EH (cell line): ENCODE measurements around the gene FRAS1.
"Not testable (repeated sequence)": the region's sequence is repeated elsewhere in the genome, so short reads cannot be mapped to it uniquely, and the experiment has no call there.

ENCODE experiments used
- DNase-seq: peaks from one replicate; pipeline ENCODE4 v3.0.0-alpha.2; 2015; ENCODE audit warnings: low read depth

The FRAS1 gene

GRCh38 chr4:78165758-78166157 is 108.6 kb downstream of the FRAS1 start:
- DNase-seq, result no peak

GRCh38 chr4:78166622-78167021 is 109.5 kb downstream of the FRAS1 start:
- peak; percentile 30 for DNase-seq

- DNase-seq, result no peak
Observed at GRCh38 chr4:78167510-78167909, 110.4 kb downstream of the FRAS1 start.

- no peak for DNase-seq
Observed at GRCh38 chr4:78168029-78168428, 110.9 kb downstream of the FRAS1 start.

GRCh38 chr4:78169728-78170127 is 112.6 kb downstream of the FRAS1 start:
- no peak for DNase-seq

- DNase-seq, result no peak
Observed at GRCh38 chr4:78171482-78171881, 114.4 kb downstream of the FRAS1 start.

- DNase-seq, result no peak
Observed at GRCh38 chr4:78174891-78175290, 117.8 kb downstream of the FRAS1 start.

GRCh38 chr4:78179196-78179595 is 122.1 kb downstream of the FRAS1 start:
- DNase-seq, result no peak

- DNase-seq, result not testable (repeated sequence)
Observed at GRCh38 chr4:78181681-78182234, 124.6 kb downstream of the FRAS1 start.

- no peak for DNase-seq
Observed at GRCh38 chr4:78184584-78184983, 127.5 kb downstream of the FRAS1 start.

- DNase-seq, result no peak
Observed at GRCh38 chr4:78185117-78185516, 128.0 kb downstream of the FRAS1 start.

- DNase-seq, result no peak
Observed at GRCh38 chr4:78186597-78187543, 129.7 kb downstream of the FRAS1 start.

GRCh38 chr4:78190068-78190467 is 132.9 kb downstream of the FRAS1 start:
- no peak for DNase-seq

- no peak for DNase-seq
Observed at GRCh38 chr4:78190595-78190994, 133.5 kb downstream of the FRAS1 start.

- peak; percentile 48 for DNase-seq
Observed at GRCh38 chr4:78197947-78198346, 140.8 kb downstream of the FRAS1 start.

GRCh38 chr4:78199984-78200383 is 142.9 kb downstream of the FRAS1 start:
- no peak for DNase-seq

- no peak for DNase-seq
Observed at GRCh38 chr4:78200949-78201348, 143.8 kb downstream of the FRAS1 start.

- DNase-seq, result no peak
Observed at GRCh38 chr4:78204176-78204575, 147.1 kb downstream of the FRAS1 start.

- no peak for DNase-seq
Observed at GRCh38 chr4:78205591-78205990, 148.5 kb downstream of the FRAS1 start.

GRCh38 chr4:78207541-78207940 is 150.4 kb downstream of the FRAS1 start:
- DNase-seq, result no peak

GRCh38 chr4:78207951-78208350 is 150.8 kb downstream of the FRAS1 start:
- DNase-seq, result no peak

- not testable (repeated sequence) for DNase-seq
Observed at GRCh38 chr4:78208896-78209295, 151.8 kb downstream of the FRAS1 start.

GRCh38 chr4:78210694-78211410 is 153.7 kb downstream of the FRAS1 start:
- DNase-seq, result no peak
